GM19397 (cell line): ENCODE results near the gene HRH2.
"Not testable (repeated sequence)": the region's sequence is repeated elsewhere in the genome, so short reads cannot be mapped to it uniquely, and the experiment has no call there.

Source experiments
- ATAC-seq: cut with Tn5 transposase; IDR thresholded peaks from one replicate; pipeline ENCODE4 v1.9.1; 2021; ENCODE audit warnings: mild to moderate bottlenecking, moderate library complexity; ENCODE audit not compliant: unreplicated experiment

Gene HRH2

DNA sequence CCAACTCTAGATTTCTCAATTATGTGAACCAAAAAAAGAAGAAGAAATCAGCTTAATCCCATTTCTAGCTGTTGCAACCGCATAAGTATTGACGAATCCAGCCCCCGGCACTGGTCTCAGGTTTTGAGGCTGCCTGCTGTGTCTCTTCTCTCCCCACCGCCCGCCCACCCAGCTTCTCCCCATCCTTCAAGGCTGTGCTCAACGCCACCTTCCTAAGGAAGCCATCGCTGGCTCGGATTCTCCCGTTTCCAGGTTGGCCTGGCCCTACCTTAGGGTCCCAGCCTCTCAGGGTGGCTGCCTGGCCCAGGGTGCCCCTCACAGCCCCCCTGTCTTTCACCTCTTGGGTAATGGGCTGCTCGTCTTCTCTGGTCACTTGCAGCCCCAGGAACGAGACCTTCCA lies 77.8 kb downstream of the HRH2 start:
- ATAC-seq, result no peak

GRCh38 chr5:175736652-175737051 lies 78.8 kb downstream of the HRH2 start:
- no peak for ATAC-seq

GRCh38 chr5:175737481-175737880 lies 79.6 kb downstream of the HRH2 start:
- no peak for ATAC-seq

DNA sequence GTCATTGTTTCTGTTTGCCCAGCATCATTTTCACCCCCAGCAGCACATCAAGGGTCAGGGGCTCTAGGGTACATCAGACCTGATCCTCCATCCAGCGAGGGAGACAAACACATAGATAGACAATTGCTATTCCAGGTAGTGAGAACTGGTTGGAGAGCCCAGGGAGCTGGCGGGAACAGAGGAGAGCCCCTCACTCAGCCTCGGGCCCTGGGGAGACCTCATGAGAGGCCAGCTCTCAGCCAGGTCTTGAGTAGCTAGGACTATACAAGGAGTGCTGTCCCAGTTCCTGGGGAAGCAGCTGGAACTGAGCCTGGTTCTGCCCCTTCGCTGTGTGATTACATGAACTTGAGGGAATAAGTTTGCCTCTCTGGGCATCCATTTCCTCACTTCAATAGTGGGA lies 80.3 kb downstream of the HRH2 start:
- ATAC-seq, result no peak

- no peak for ATAC-seq
These were observed 80.8 kb downstream of the HRH2 start for GRCh38 chr5:175738602-175739133.

DNA sequence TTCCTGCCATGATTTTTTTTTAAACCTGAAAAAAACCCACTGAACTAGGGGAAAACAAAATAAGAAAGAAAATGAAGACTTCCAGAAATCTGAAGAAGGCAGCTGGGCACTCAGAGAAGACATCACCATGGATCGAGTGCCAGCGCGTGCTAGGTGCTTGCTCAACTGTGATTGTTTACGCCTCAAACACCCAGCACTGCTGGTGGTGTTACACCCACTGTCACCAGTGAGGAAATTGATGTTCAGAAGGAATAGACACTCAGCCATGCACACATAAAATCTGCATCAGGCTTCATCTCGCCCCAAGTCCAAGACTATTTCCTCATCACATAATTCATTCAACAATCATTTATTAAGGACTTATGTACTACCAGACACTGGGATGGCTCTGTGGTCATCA lies 82.1 kb downstream of the HRH2 start:
- no peak for ATAC-seq

DNA sequence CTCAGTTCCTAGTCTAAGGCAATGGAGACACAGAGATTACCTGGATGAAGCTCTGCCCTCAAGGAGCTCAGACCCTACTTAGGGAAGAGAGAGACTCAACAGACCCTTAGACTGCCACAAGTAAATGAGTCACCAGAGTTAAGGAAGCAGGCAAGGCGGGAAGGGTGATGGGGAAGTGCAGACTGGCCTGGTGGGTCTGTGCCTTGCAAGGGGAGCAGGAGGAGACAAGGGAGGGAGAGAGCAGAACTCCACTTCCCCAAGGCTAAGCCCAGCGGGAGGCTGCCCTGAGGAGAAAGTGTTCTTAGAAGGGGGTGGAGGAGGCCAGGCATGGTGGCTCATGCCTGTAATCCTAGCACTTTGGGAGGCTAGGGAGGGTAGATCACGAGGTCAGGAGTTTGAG lies 83.7 kb downstream of the HRH2 start:
- no peak for ATAC-seq

DNA sequence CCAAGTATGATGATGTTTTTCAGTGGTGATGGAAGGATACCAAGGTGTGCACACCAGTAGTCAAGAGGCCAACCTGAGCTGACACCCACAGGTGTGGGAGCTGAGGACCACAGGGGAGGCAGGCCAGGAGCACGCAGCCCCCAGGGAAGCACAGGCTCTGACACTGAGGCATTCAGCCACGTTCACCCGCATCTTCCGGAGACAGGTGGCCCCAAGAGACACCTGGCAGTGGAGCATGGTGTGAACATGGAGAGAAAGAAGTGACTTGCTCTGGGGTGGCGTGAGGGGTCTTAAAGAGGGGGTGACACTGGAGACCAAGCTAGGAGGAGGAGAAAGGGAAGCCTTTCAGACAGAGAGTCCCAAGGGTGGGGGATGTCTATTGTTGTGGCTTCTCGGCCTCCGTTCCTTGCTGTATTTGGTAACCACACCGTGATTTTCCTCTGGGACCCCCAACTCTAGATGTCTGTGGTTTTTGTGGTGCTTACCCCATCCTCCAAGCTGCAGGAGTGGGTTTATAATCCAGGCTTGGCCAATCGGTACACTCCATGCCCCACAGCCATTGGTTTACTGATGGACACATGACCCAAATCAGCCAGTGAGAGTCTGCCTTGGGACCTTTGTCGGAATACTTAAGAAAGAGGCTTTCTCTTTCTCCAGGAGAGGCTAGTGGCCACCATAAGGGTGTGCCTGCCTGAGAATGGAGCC lies 84.6 kb downstream of the HRH2 start:
- no peak for ATAC-seq

GRCh38 chr5:175743676-175744210 lies 85.9 kb downstream of the HRH2 start:
- ATAC-seq, result no peak

GRCh38 chr5:175745210-175745609 lies 87.3 kb downstream of the HRH2 start:
- no peak for ATAC-seq

DNA sequence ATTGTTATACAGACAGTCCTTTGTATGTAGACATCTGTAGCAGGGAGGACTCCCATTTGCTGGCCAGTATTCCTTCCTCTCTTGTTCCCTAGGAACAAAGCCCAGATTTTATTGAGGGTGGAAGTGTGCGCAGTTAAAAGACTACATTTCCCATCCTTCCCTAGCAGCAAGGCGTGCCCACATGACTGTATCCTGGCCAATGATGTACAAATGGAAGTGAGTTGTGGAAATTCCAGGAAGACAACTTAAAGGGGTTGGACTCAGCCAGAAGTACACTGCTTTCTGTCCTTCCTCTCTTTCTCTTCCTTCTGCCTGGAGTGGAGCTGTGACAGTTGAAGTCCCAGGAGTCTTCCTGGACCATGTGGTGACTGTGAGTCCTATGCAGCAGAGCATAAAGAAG lies 89.0 kb downstream of the HRH2 start:
- ATAC-seq, result no peak

DNA sequence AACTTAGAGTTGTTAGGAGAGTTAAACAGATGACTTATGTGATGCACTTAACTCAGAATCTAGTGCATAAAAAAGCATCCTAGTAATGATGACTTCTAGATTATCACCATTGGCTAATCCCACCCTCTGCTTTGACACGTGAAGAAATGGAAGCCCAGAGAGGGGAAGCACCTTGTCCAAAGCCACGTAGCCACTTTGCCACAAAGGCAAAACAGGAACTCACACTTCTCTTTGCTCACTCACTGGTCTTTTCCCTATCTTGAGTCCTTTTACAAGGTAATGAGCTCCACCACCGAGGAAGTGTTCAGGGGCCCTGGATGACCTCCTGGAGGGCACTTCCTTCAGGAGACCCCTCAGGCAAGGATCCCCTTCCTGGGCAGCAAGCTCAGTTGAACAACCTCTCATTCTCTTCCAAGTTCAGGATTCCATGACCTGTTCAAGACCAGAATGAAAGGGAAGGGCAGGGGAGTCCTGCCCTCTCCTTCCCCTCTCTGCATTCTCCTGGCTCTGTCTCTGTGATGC lies 89.7 kb downstream of the HRH2 start:
- ATAC-seq, result no peak

DNA sequence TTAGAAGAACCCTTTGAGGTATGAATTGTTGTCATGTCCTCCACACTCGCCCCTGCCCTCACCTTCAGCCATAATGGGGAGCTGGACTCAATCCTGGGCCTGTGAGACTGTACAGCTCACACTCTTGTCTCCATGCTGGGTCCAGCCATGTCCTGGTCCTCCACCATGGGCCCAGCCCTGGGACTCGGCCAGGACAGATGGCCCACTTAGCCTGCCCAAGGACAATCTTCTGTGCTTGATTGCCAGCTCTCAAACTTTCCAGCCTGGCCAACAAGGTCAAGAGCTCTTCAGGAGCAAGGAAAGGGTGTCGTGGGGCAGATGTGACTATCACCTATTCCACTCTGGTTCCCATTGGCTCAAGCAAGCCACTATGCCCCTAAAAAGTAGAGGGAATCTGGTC lies 90.8 kb downstream of the HRH2 start:
- ATAC-seq, result no peak

DNA sequence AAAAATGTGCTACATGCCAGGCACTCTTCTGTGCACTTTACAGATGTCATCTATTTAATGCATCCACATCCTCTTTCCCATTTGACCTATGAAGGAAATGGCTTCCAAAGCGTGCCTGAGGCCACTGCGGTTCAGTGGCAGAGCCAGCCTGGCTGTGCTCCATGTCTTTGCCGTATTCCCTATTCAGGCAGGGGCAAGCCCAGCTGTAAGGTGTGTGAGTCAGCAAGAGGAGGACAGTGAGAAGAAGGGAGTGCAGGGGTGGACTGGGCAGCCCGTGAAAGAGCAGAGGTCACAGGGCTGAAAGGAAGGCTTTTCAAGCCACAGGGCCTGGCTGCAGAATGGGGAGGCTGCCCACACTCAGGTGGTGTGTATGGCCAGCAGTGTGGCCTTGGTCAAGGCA lies 91.7 kb downstream of the HRH2 start:
- no peak for ATAC-seq

DNA sequence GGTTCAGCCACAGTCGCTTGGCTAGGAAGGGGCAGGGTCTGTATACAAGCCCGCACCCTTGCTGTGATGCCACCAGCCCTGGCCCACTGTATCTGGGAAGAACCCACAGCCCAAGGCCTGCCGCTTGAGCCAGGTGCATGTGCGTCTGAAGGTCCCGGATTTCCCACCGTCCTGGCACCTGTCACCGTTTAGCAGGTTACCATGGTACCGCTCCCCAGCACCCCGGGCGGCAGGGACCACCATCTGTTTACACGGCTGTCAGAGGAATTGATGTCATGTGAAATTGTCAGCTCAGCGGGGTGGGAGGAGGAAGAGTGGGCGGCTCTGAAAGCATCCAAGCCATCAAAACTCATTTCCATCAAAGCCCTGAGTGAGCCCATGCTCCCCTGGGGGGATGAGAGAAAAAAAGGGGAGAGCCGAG lies 92.7 kb downstream of the HRH2 start:
- ATAC-seq, result no peak

- ATAC-seq, result no peak
These were observed 93.5 kb downstream of the HRH2 start for GRCh38 chr5:175751369-175751768.

DNA sequence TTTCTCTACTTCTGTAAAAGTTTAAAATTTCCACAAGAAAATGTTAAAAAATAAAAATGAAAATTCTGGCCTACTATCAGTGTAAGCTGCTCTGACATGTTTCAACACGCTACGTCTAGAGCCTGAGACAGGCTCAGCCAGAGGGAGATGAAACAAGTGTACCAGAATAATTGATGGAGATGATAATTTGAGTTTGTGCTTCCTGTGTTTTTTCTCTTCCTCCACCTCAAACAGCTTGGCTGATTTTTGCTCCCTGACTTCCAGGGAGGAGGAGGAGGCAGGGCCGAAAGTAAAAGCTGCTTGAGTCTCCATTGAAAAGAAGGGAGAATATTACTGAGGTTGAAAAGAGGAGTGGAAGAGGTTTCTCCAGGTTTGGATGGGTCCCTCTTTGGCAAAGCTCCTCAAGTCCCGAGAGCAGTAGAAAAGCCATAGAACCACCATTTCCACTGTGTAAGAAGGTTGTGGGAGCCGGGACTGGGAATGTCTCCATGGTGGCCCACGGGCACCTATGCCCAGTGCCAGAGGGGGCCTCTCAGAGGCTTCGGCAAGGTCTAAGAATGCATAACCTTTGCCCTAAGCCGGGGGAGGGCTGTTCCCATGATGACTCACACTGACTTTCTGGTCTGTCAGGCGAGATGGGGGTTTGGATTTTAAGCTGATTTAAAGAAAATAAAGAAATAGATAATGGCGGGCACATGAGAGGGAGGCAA lies 95.1 kb downstream of the HRH2 start:
- no peak for ATAC-seq

DNA sequence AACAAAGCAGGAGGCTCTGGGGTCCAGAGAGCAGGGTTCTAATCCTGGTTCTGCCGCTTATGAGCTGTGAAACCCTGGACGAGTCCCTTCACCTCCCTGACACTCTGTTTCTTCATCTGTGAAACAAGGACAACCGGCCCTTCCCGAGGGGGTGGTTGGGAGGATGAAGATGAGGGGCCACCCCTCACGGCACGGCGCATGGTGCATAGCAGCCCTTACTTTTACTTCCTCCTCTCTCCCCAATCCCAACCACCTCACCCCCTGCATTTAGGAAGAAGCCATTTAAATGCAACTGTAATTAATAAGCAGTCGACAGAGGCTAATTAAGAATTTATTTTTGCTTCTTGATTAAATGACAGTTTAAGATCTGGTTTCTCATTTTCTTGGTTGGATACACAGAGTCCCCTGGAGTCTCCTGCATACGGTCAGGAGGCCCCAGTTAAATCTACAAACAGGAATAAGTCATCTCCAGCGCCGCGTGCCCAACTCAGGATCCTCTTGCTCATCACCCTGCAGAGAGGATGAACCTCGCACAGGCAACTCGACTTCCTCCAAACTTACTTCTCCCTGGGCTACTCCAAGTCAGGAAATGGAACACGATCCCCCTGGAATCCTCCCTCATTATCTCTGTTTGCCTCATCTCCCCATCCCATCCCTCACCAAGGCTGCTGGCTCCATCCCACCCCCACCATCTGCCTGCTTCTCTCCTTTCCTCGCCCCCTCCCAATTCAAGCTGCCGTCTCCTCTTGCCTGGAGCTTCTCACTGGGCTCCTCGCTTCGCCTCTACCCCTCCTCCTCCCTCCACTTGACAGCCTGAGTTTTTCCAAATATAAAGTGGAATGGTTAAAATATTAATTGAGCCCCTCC lies 95.9 kb downstream of the HRH2 start:
- no peak for ATAC-seq

- not testable (repeated sequence) for ATAC-seq
These were observed 102.1 kb downstream of the HRH2 start for GRCh38 chr5:175759991-175760390.
